Neutrophil (primary cell): ENCODE data around the gene SOX18.

Source experiments
- H3K27ac ChIP-seq: fragments of 200-600 bp; sonication (generic); 2 replicates; pipeline ENCODE4 v1.5.1; 2016; ENCODE audit warnings: mild to moderate bottlenecking, moderate library complexity
- H3K27me3 ChIP-seq: fragments of 200-600 bp; sonication (generic); 2 replicates; pipeline ENCODE4 v1.6.0; 2016; ENCODE audit warnings: mild to moderate bottlenecking
- H3K36me3 ChIP-seq: fragments of 200-600 bp; sonication (generic); 2 replicates; pipeline ENCODE4 v1.5.1; 2017
- H3K4me1 ChIP-seq, 2 experiments: fragments of 200-600 bp in 1 of 2; sonication (generic) in 1 of 2; 1 replicate in 1 of 2; 2 replicates in 1 of 2; pipeline versions ENCODE4 v1.5.1 to v1.6.1; 2013 to 2016; ENCODE audit warnings: low read depth in 1 of 2, low read length in 1 of 2, mild to moderate bottlenecking in 1 of 2, moderate library complexity in 1 of 2; ENCODE audit not compliant: control insufficient read depth in 1 of 2, insufficient read depth in 1 of 2
- H3K4me3 ChIP-seq, 2 experiments: fragments of 200-600 bp in 1 of 2; sonication (generic) in 1 of 2; 1 replicate in 1 of 2; 2 replicates in 1 of 2; pipeline ENCODE4 v1.5.1; 2013 to 2016; ENCODE audit warnings: low read depth in 1 of 2, low read length in 1 of 2, mild to moderate bottlenecking in 1 of 2, moderate library complexity in 1 of 2
- H3K9me3 ChIP-seq: fragments of 200-600 bp; sonication (generic); 2 replicates; pipeline ENCODE4 v1.5.1; 2016
- TF ChIP-seq, protein P1 (sequence below): fragments of 200-600 bp; sonication (generic); IDR thresholded peaks from 2 replicates; pipeline ENCODE4 v1.5.1; 2016; ENCODE audit warnings: antibody characterized with exemption

SOX18 gene

DNA sequence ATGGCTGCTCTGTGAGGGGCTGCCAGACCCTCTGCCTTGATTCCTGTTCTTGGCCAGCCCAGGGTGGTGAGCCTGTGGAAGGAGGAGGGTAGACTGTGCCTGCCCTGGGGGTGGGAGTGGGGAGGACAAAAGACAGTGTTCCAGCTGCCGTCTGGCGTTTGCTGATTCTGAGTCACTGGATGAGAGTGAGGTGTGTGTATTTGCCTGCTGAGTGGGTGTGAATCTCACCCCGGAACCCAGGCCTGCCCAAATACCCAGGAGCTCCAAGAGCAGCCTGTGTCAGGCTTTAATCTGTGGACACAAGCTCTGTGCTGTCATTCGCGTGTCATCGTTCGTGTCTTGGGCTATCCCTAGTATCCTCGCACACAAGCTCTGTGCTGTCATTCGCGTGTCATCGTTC is 37.4 kb upstream of the SOX18 start:
- Histone ChIP-seq H3K4me3 (no peak overlapping the region), H3K27me3 (peaks cover 28% of the 10 kb centered on the region), H3K9me3 (no peaks in the 10 kb centered on the region), H3K36me3 (no peaks in the 10 kb centered on the region), H3K27ac (no peak overlapping the region), H3K4me1 (peaks cover 28 to 33% of the 10 kb centered on the region in 2 experiments)
- TF ChIP-seq, protein P1, sequence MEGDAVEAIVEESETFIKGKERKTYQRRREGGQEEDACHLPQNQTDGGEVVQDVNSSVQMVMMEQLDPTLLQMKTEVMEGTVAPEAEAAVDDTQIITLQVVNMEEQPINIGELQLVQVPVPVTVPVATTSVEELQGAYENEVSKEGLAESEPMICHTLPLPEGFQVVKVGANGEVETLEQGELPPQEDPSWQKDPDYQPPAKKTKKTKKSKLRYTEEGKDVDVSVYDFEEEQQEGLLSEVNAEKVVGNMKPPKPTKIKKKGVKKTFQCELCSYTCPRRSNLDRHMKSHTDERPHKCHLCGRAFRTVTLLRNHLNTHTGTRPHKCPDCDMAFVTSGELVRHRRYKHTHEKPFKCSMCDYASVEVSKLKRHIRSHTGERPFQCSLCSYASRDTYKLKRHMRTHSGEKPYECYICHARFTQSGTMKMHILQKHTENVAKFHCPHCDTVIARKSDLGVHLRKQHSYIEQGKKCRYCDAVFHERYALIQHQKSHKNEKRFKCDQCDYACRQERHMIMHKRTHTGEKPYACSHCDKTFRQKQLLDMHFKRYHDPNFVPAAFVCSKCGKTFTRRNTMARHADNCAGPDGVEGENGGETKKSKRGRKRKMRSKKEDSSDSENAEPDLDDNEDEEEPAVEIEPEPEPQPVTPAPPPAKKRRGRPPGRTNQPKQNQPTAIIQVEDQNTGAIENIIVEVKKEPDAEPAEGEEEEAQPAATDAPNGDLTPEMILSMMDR, result no peak

GRCh38 chr20:64084685-64085152 is 35.3 kb upstream of the SOX18 start:
- H3K4me1 ChIP-seq, result peaks cover 44 to 51% of the 10 kb centered on the region in 2 experiments
- peak overlapping the region; percentile 97 to 100 for H3K4me3 ChIP-seq
- peaks cover 28% of the 10 kb centered on the region for H3K27me3 ChIP-seq
- no peak overlapping the region for H3K27ac ChIP-seq
- TF ChIP-seq, protein P1, result no peak
- H3K9me3 ChIP-seq, result no peaks in the 10 kb centered on the region
- no peaks in the 10 kb centered on the region for H3K36me3 ChIP-seq

GRCh38 chr20:64083804-64084684 is 34.6 kb upstream of the SOX18 start, which contains the start of gene LKAAEAR1:
Gene LKAAEAR1 (minus strand): TSS chr20:64084398. CDS start chr20:64084219, 179 bp downstream.
- Histone ChIP-seq H3K4me1 (peaks cover 44 to 51% of the 10 kb centered on the region in 2 experiments), H3K9me3 (no peaks in the 10 kb centered on the region), H3K4me3 (peak within 1 kb of the TSS; percentile 97 to 100), H3K27ac (peak within 1 kb of the TSS; percentile 99), H3K36me3 (no peaks in the 10 kb centered on the region), H3K27me3 (peaks cover 28% of the 10 kb centered on the region)
- TF ChIP-seq, protein P1, result no peak

DNA sequence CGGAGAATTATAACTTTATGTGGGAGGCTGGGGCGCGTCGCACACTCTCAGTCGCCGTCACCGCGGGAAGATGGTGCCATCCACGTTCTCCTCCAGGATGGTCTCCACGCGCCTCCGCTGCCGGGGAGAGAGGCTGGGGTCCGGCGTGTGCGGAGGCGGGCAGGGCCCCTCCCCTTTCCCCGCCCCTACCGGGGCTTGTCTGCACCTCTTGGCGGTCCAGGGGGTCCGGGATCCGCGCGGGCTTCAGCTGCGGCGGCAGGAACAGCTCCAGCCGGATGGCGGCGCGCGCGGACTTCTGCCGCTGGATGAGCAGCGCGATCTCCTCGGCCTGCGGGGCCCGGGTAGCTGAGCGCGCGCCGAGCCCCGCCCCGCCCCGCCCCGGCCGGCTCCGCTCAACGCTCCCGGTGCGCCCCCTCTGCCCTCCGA is 34.0 kb upstream of the SOX18 start:
- Histone ChIP-seq H3K27me3 (peaks cover 28% of the 10 kb centered on the region), H3K27ac (peak overlapping the region; percentile 99), H3K4me3 (peak overlapping the region; percentile 97 to 100), H3K36me3 (no peaks in the 10 kb centered on the region), H3K4me1 (peaks cover 46 to 51% of the 10 kb centered on the region in 2 experiments), H3K9me3 (no peaks in the 10 kb centered on the region)
- TF ChIP-seq, protein P1, result peak; percentile 89

- H3K27me3 ChIP-seq, result peaks cover 28% of the 10 kb centered on the region
- peak overlapping the region; percentile 99 for H3K27ac ChIP-seq
- peaks cover 51% of the 10 kb centered on the region in 2 experiments for H3K4me1 ChIP-seq
- TF ChIP-seq, protein P1, result no peak
- H3K9me3 ChIP-seq, result no peaks in the 10 kb centered on the region
- H3K4me3 ChIP-seq, result peak overlapping the region; percentile 97 to 100
- H3K36me3 ChIP-seq, result no peaks in the 10 kb centered on the region
Observed at GRCh38 chr20:64082820-64083377, 33.5 kb upstream of the SOX18 start.
